Neural cell (in vitro differentiated cells): ENCODE measurements around the gene AQP5. TPM values are rescaled to one million over a fixed set of nuclear protein-coding genes. Genes with fewer than 3 reads are reported as not detected.

Source experiments
- H2AFZ ChIP-seq: fragments of 200-600, 300-800 bp; sonication (generic), shearing (Covaris generic); 2 replicates; pipeline ENCODE4 v1.6.0; 2014; ENCODE audit warnings: low read depth, mild to moderate bottlenecking, antibody characterized with exemption, low read length, moderate library complexity
- H3F3A ChIP-seq: fragments of 200-600 bp; shearing (Covaris generic); 2 replicates; pipeline ENCODE4 v1.6.1; 2016; ENCODE audit warnings: mild to moderate bottlenecking, moderate library complexity, mixed read lengths, antibody characterized with exemption, low read length; ENCODE audit not compliant: insufficient read depth, poor library complexity, severe bottlenecking
- H3K27ac ChIP-seq: fragments of 200-600, 300-800 bp; sonication (generic), shearing (Covaris generic); 2 replicates; pipeline ENCODE4 v1.5.1; 2014; ENCODE audit warnings: mild to moderate bottlenecking, low read length, moderate library complexity
- H3K27me3 ChIP-seq: fragments of 300-800, 200-600 bp; sonication (generic), shearing (Covaris generic); 2 replicates; pipeline ENCODE4 v1.6.0; 2014; ENCODE audit warnings: mild to moderate bottlenecking, low read depth, low read length, moderate library complexity; ENCODE audit not compliant: insufficient read depth
- H3K36me3 ChIP-seq: fragments of 300-800, 200-600 bp; sonication (generic), shearing (Covaris generic); 2 replicates; pipeline ENCODE4 v1.5.1; 2014; ENCODE audit warnings: mild to moderate bottlenecking, antibody characterized with exemption, low read length, moderate library complexity; ENCODE audit not compliant: insufficient read depth
- H3K4me2 ChIP-seq: fragments of 300-800, 200-600 bp; sonication (generic), shearing (Covaris generic); 2 replicates; pipeline ENCODE4 v1.6.0; 2014; ENCODE audit warnings: mild to moderate bottlenecking, low read length
- H3K4me3 ChIP-seq: fragments of 300-800, 200-600 bp; sonication (generic), shearing (Covaris generic); 2 replicates; pipeline ENCODE4 v1.5.1; 2014; ENCODE audit warnings: mild to moderate bottlenecking, low read length, moderate library complexity
- H3K79me2 ChIP-seq: fragments of 200-600 bp; shearing (Covaris generic); replicated peaks from 2 replicates; pipeline ENCODE4 v1.6.0; 2014; ENCODE audit warnings: mild to moderate bottlenecking, low read length, moderate library complexity; ENCODE audit not compliant: insufficient read depth
- H3K9ac ChIP-seq: fragments of 300-800, 200-600 bp; sonication (generic), shearing (Covaris generic); 2 replicates; pipeline ENCODE4 v1.6.1; 2016; ENCODE audit warnings: mild to moderate bottlenecking, low read length, mixed read lengths
- H3K9me2 ChIP-seq: fragments of 200-600 bp; shearing (Covaris generic); 2 replicates; pipeline ENCODE4 v1.6.1; 2016; ENCODE audit warnings: mild to moderate bottlenecking, low read length, mixed read lengths; ENCODE audit not compliant: insufficient read depth
- H3K9me3 ChIP-seq: fragments of 200-600, 300-800 bp; sonication (generic), shearing (Covaris generic); 2 replicates; pipeline ENCODE4 v1.6.1; 2016; ENCODE audit warnings: mild to moderate bottlenecking, mixed run types, low read length, moderate library complexity, mixed read lengths
- H4K20me1 ChIP-seq: fragments of 200-600 bp; shearing (Covaris generic); 2 replicates; pipeline ENCODE4 v1.6.1; 2016; ENCODE audit warnings: mild to moderate bottlenecking, mixed run types; ENCODE audit not compliant: insufficient read depth
- EP300 ChIP-seq: fragments of 450-650 bp; conservative IDR thresholded peaks from 2 replicates; pipeline ENCODE4 v1.6.1; 2014; ENCODE audit warnings: antibody characterized with exemption, mild to moderate bottlenecking, moderate library complexity; ENCODE audit not compliant: poor library complexity, severe bottlenecking
- EZH2 ChIP-seq: fragments of 200-600, 300-800 bp; shearing (Covaris generic), sonication (generic); IDR thresholded peaks from 2 replicates; pipeline ENCODE4 v1.6.1; 2014; ENCODE audit warnings: antibody characterized with exemption, low read length, borderline replicate concordance, mild to moderate bottlenecking; ENCODE audit not compliant: insufficient read depth, poor library complexity, severe bottlenecking
- MXI1 ChIP-seq: fragments of 450-650 bp; conservative IDR thresholded peaks from 2 replicates; pipeline ENCODE4 v1.6.1; 2014; ENCODE audit warnings: antibody characterized with exemption, mild to moderate bottlenecking; ENCODE audit not compliant: poor library complexity, severe bottlenecking
- POLR2AphosphoS5 ChIP-seq: IDR thresholded peaks from 2 replicates; pipeline ENCODE4 v1.6.1; 2012
- RAD21 ChIP-seq: fragments of 450-650 bp; conservative IDR thresholded peaks from 2 replicates; pipeline ENCODE4 v1.6.1; 2014; ENCODE audit warnings: antibody characterized with exemption, mild to moderate bottlenecking, moderate library complexity
- SMC3 ChIP-seq: fragments of 450-650 bp; conservative IDR thresholded peaks from 2 replicates; pipeline ENCODE4 v1.6.1; 2014; ENCODE audit warnings: antibody characterized with exemption, mild to moderate bottlenecking, moderate library complexity; ENCODE audit not compliant: poor library complexity
- TAF1 ChIP-seq: IDR thresholded peaks from 2 replicates; pipeline ENCODE4 v1.6.1; 2012; ENCODE audit warnings: low read depth
- polyA plus RNA-seq: library from polyadenylated mRNA; depleted of rRNA; stranded (reverse); fragments of >200 nt; gene quantifications from 2 replicates; pipeline ENCODE4 v1.2.3, GENCODE V29; 2014
- TF ChIP-seq, protein P1 (sequence below): fragments of 450-650 bp; IDR thresholded peaks from 2 replicates; pipeline ENCODE4 v1.5.1; 2014; ENCODE audit warnings: antibody characterized with exemption, mild to moderate bottlenecking, moderate library complexity; ENCODE audit not compliant: poor library complexity, severe bottlenecking
- TF ChIP-seq, protein P2 (sequence below): IDR thresholded peaks from 2 replicates; pipeline ENCODE4 v1.6.1; 2012; ENCODE audit warnings: borderline replicate concordance

AQP5 gene
- polyA plus RNA-seq, 1 donor from 2014 or later, result not detected

DNA sequence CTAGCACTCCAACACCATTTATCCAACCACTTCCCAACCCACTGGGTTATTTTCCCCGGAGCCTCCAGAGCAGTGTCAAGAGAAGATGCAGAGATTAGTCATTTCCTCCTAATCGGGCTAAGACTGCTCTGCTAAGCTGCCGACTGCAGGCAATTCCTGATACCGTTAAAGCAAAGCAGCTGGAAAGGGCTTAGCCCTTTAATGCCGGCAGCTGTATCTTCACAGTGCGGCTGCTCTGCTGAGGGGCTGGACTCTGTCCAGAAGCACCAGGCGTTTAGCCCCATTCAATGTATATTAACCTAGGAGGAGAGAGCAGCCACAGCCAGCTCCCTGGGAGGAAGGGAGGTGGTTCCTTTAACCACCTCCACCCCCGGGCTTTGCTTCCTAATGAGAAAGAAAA is 22.2 kb downstream of the AQP5 start:
- H3K9ac ChIP-seq, result no peak overlapping the region
- no peaks in the 10 kb centered on the region for H4K20me1 ChIP-seq
- no peaks in the 10 kb centered on the region for H3K79me2 ChIP-seq
- H3K4me3 ChIP-seq, result no peak overlapping the region
- no peaks in the 10 kb centered on the region for H3K9me2 ChIP-seq
- H3K27me3 ChIP-seq, result no peaks in the 10 kb centered on the region
- H3K36me3 ChIP-seq, result no peaks in the 10 kb centered on the region
- peak overlapping the region; percentile 14 for H2AFZ ChIP-seq
- no peaks in the 10 kb centered on the region for H3K9me3 ChIP-seq
- H3K4me2 ChIP-seq, result no peak overlapping the region
- H3F3A ChIP-seq, result no peaks in the 10 kb centered on the region
- no peak overlapping the region for H3K27ac ChIP-seq
- TF ChIP-seq SMC3 (no peak), MXI1 (no peak), EP300 (no peak), TAF1 (no peak), EZH2 (no peak), POLR2AphosphoS5 (no peak), RAD21 (no peak)
- TF ChIP-seq, protein P1, sequence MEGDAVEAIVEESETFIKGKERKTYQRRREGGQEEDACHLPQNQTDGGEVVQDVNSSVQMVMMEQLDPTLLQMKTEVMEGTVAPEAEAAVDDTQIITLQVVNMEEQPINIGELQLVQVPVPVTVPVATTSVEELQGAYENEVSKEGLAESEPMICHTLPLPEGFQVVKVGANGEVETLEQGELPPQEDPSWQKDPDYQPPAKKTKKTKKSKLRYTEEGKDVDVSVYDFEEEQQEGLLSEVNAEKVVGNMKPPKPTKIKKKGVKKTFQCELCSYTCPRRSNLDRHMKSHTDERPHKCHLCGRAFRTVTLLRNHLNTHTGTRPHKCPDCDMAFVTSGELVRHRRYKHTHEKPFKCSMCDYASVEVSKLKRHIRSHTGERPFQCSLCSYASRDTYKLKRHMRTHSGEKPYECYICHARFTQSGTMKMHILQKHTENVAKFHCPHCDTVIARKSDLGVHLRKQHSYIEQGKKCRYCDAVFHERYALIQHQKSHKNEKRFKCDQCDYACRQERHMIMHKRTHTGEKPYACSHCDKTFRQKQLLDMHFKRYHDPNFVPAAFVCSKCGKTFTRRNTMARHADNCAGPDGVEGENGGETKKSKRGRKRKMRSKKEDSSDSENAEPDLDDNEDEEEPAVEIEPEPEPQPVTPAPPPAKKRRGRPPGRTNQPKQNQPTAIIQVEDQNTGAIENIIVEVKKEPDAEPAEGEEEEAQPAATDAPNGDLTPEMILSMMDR, result no peak
- TF ChIP-seq, protein P2, sequence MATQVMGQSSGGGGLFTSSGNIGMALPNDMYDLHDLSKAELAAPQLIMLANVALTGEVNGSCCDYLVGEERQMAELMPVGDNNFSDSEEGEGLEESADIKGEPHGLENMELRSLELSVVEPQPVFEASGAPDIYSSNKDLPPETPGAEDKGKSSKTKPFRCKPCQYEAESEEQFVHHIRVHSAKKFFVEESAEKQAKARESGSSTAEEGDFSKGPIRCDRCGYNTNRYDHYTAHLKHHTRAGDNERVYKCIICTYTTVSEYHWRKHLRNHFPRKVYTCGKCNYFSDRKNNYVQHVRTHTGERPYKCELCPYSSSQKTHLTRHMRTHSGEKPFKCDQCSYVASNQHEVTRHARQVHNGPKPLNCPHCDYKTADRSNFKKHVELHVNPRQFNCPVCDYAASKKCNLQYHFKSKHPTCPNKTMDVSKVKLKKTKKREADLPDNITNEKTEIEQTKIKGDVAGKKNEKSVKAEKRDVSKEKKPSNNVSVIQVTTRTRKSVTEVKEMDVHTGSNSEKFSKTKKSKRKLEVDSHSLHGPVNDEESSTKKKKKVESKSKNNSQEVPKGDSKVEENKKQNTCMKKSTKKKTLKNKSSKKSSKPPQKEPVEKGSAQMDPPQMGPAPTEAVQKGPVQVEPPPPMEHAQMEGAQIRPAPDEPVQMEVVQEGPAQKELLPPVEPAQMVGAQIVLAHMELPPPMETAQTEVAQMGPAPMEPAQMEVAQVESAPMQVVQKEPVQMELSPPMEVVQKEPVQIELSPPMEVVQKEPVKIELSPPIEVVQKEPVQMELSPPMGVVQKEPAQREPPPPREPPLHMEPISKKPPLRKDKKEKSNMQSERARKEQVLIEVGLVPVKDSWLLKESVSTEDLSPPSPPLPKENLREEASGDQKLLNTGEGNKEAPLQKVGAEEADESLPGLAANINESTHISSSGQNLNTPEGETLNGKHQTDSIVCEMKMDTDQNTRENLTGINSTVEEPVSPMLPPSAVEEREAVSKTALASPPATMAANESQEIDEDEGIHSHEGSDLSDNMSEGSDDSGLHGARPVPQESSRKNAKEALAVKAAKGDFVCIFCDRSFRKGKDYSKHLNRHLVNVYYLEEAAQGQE, result no peak

DNA sequence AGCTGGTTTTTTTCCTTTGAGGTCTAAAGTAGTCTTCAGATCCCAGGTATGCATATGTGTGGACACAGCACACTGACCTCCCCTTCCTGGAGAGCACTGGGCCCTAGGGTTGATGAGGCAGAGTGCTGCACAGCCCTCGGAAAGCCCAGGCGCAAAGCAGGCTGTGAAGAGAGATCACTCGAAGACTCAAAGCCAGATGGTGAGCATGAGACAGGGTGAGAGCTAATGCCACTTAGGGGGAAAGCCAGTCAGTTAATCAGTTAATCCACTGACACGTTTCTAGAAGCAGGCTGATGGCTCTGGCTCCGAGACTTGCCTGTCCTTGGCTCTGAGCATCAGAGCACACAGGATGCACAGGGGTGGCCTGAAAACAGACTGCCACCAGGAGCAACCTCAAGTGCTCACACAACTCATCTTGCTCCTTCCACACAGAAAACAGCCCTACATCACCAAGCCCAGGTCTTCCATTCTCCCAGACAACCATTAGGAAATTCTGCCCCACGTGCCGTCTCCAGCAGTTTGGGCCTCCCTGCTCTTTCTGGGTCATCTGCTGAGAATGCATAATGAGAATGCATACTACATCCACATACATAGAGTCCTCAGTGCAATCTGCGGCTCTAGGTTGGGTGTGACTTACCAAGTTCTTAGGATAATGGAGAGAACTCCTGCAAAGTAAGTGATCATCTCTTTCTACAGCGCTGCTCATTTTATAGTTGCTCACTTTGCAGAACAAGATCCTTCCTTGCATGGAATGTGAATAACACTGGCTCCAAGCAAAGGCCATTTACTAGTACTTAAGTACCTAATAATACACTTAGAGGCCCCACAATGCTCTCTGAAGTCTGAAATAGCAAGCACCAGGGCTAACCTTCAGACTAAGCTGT is 23.0 kb downstream of the AQP5 start:
- no peak overlapping the region for H3K27ac ChIP-seq
- no peak overlapping the region for H3K4me3 ChIP-seq
- no peak overlapping the region for H3K9ac ChIP-seq
- H3K9me2 ChIP-seq, result no peaks in the 10 kb centered on the region
- no peak overlapping the region for H3K4me2 ChIP-seq
- H3K9me3 ChIP-seq, result no peaks in the 10 kb centered on the region
- H3K27me3 ChIP-seq, result no peaks in the 10 kb centered on the region
- H3F3A ChIP-seq, result no peaks in the 10 kb centered on the region
- H3K79me2 ChIP-seq, result no peaks in the 10 kb centered on the region
- no peak for TF ChIP-seq POLR2AphosphoS5
- no peak for TF ChIP-seq SMC3
- TF ChIP-seq RAD21, result no peak
- TF ChIP-seq MXI1, result no peak
- TF ChIP-seq, protein P1, result no peak
- no peak for TF ChIP-seq EZH2
- TF ChIP-seq EP300, result no peak
- TF ChIP-seq, protein P2, result no peak
- TF ChIP-seq TAF1, result no peak
- H2AFZ ChIP-seq, result no peak overlapping the region
- H3K36me3 ChIP-seq, result no peaks in the 10 kb centered on the region
- no peaks in the 10 kb centered on the region for H4K20me1 ChIP-seq
